Vagina (tissue), 2 donors: ENCODE measurements around the gene PHLDB1.

ENCODE experiments used
- CTCF ChIP-seq, 3 experiments: fragments of 450-650 bp in 2 of 3; fragments of 200-600 bp in 1 of 3; sonication (generic) in 1 of 3; IDR thresholded peaks; one replicate each; pipeline ENCODE4 v1.5.1; 2017 to 2019; ENCODE audit warnings: antibody characterized with exemption in 3 of 3, mild to moderate bottlenecking in 2 of 3, moderate library complexity in 2 of 3
- POLR2A ChIP-seq, 2 donors: fragments of 450-650 bp; IDR thresholded peaks; one replicate each; pipeline ENCODE4 v1.6.1; 2017; ENCODE audit warnings: antibody characterized with exemption in 2 of 2, mild to moderate bottlenecking in 2 of 2, moderate library complexity in 2 of 2
- POLR2AphosphoS5 ChIP-seq, 2 donors: sonication (generic); formaldehyde crosslinking; IDR thresholded peaks; one replicate each; pipeline ENCODE4 v1.9.0; 2017; ENCODE audit warnings: antibody characterized with exemption in 2 of 2, mild to moderate bottlenecking in 2 of 2, low read depth in 1 of 2; ENCODE audit not compliant: insufficient read depth in 1 of 2

DNA sequence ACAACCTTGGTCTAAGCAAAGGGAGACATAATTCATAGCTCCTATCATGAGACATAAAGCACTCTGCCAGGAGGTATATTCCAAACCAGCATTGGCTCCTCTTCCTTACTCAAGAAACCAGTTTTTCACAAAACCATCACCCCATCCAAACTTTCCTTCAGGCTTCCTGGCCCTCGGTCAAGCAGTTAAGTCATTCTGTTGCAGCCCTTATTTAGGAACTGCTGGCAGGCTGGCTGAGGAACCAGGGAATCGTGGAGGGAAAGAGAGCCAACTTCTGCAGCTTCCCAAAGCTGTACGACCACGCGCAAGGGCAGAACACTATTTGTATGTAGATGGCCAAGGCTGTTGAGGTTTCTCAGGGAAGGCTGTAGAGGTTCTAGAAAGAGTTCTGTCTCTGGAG lies 42.4 kb upstream of the PHLDB1 start:
- TF ChIP-seq CTCF (IDR thresholded peaks at IDR 0.05) (no peak), POLR2AphosphoS5 (IDR thresholded peaks at IDR 0.05; ENCODE audit: insufficient read depth in 1 of 2, low read depth in 1 of 2) (no peak), POLR2A (IDR thresholded peaks at IDR 0.05) (no peak)
